Panc1 (cell line): ENCODE data around the gene MEAK7.

Experiments
- TF ChIP-seq, protein P1 (sequence below): fragments of 450-650 bp; IDR thresholded peaks from 2 replicates; pipeline ENCODE4 v1.5.1; 2017; ENCODE audit warnings: mild to moderate bottlenecking
- TF ChIP-seq, protein P2 (sequence below), 2 experiments: IDR thresholded peaks; 2 replicates each; pipeline ENCODE4 v1.6.1; 2011 to 2012; ENCODE audit warnings: low read depth in 2 of 2, control low read depth in 1 of 2, low read length in 1 of 2, mild to moderate bottlenecking in 1 of 2, moderate library complexity in 1 of 2; ENCODE audit not compliant: insufficient read depth in 1 of 2

DNA sequence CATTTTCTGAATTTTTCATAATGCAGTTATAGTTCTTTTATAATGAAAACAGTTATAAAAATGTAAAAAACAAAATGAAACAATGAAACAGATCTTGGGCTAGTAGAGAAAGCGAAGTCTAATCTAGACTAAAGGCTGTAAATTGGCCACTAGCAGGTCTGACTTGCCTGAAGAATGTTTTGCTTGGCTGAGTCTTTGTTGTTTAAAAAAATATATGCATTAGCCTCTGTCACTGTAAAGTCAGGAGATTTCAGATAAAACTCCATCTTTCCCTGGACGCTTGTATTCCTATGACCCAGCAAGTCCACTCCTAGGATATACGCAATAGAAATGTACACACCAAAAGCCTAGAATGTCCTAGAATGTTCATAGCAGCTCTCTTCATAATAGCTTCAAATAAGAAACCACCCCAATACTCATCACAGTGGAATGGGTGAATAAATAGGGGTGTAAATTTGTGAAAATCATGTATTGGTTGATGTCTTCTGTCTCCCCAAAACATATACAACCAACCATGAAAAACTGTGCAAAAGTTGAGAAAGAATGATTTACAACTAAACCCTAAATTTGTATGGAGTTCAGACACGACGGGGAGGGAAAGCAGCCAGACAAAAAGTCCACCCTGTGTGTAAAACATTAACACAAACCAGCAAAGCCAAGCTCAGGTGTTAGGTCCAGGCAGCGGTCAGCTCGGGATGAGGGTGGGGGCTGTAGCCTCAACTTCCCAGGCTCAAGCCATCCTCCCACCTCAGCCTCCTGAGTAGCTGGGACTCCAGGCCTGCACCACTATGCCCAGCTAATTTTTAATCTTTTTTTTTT is 37.7 kb upstream of the MEAK7 start:
- TF ChIP-seq, protein P1, sequence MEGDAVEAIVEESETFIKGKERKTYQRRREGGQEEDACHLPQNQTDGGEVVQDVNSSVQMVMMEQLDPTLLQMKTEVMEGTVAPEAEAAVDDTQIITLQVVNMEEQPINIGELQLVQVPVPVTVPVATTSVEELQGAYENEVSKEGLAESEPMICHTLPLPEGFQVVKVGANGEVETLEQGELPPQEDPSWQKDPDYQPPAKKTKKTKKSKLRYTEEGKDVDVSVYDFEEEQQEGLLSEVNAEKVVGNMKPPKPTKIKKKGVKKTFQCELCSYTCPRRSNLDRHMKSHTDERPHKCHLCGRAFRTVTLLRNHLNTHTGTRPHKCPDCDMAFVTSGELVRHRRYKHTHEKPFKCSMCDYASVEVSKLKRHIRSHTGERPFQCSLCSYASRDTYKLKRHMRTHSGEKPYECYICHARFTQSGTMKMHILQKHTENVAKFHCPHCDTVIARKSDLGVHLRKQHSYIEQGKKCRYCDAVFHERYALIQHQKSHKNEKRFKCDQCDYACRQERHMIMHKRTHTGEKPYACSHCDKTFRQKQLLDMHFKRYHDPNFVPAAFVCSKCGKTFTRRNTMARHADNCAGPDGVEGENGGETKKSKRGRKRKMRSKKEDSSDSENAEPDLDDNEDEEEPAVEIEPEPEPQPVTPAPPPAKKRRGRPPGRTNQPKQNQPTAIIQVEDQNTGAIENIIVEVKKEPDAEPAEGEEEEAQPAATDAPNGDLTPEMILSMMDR: no peak
- TF ChIP-seq, protein P2, sequence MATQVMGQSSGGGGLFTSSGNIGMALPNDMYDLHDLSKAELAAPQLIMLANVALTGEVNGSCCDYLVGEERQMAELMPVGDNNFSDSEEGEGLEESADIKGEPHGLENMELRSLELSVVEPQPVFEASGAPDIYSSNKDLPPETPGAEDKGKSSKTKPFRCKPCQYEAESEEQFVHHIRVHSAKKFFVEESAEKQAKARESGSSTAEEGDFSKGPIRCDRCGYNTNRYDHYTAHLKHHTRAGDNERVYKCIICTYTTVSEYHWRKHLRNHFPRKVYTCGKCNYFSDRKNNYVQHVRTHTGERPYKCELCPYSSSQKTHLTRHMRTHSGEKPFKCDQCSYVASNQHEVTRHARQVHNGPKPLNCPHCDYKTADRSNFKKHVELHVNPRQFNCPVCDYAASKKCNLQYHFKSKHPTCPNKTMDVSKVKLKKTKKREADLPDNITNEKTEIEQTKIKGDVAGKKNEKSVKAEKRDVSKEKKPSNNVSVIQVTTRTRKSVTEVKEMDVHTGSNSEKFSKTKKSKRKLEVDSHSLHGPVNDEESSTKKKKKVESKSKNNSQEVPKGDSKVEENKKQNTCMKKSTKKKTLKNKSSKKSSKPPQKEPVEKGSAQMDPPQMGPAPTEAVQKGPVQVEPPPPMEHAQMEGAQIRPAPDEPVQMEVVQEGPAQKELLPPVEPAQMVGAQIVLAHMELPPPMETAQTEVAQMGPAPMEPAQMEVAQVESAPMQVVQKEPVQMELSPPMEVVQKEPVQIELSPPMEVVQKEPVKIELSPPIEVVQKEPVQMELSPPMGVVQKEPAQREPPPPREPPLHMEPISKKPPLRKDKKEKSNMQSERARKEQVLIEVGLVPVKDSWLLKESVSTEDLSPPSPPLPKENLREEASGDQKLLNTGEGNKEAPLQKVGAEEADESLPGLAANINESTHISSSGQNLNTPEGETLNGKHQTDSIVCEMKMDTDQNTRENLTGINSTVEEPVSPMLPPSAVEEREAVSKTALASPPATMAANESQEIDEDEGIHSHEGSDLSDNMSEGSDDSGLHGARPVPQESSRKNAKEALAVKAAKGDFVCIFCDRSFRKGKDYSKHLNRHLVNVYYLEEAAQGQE (IDR thresholded peaks at IDR 0.05; ENCODE audit: insufficient read depth in 1 of 2, low read depth in 2 of 2, low read length in 1 of 2): no peak
